Measurements from ENCODE around the gene EML4.

EML4 gene

GRCh38 chr2:42328923-42329322 is 159.8 kb downstream of the EML4 start:
- H3K27ac ChIP-seq: no peak overlapping the region
- peaks cover 10 to 11% of the 10 kb centered on the region in 2 experiments for H3K4me1 ChIP-seq (ENCODE audit: control insufficient read depth in 1 of 2, insufficient read depth in 1 of 2, low read depth in 1 of 2, low read length in 1 of 2)
- H3K9me3 ChIP-seq: no peaks in the 10 kb centered on the region
- no peak for TF ChIP-seq CTCF (IDR thresholded peaks at IDR 0.05)
- H3K27me3 ChIP-seq: no peaks in the 10 kb centered on the region
- H3K4me3 ChIP-seq (ENCODE audit: low read depth in 1 of 2, low read length in 1 of 2): no peak overlapping the region
- H3K36me3 ChIP-seq: peaks cover 88% of the 10 kb centered on the region

GRCh38 chr2:42329736-42330135 is 160.6 kb downstream of the EML4 start:
- no peaks in the 10 kb centered on the region for H3K9me3 ChIP-seq
- H3K4me3 ChIP-seq (ENCODE audit: low read depth in 1 of 2, low read length in 1 of 2): no peak overlapping the region
- peak overlapping the region; percentile 7 for H3K27ac ChIP-seq
- TF ChIP-seq CTCF (IDR thresholded peaks at IDR 0.05): no peak
- H3K27me3 ChIP-seq: no peaks in the 10 kb centered on the region
- H3K4me1 ChIP-seq (ENCODE audit: control insufficient read depth in 1 of 2, insufficient read depth in 1 of 2, low read depth in 1 of 2, low read length in 1 of 2): peaks cover 5 to 6% of the 10 kb centered on the region in 2 experiments
- peaks cover 96% of the 10 kb centered on the region for H3K36me3 ChIP-seq

- no peak overlapping the region for H3K27ac ChIP-seq
- H3K4me3 ChIP-seq (ENCODE audit: low read depth in 1 of 2, low read length in 1 of 2): no peak overlapping the region
- no peaks in the 10 kb centered on the region for H3K9me3 ChIP-seq
- TF ChIP-seq CTCF (IDR thresholded peaks at IDR 0.05): no peak
- H3K4me1 ChIP-seq (ENCODE audit: control insufficient read depth in 1 of 2, insufficient read depth in 1 of 2, low read depth in 1 of 2, low read length in 1 of 2): no peaks in the 10 kb centered on the region
- H3K36me3 ChIP-seq: peaks cover 95% of the 10 kb centered on the region
- no peaks in the 10 kb centered on the region for H3K27me3 ChIP-seq
Observed at GRCh38 chr2:42331569-42332284, 162.6 kb downstream of the EML4 start.

- no peak overlapping the region for H3K27ac ChIP-seq
- TF ChIP-seq CTCF (IDR thresholded peaks at IDR 0.05): no peak
- no peaks in the 10 kb centered on the region for H3K4me1 ChIP-seq (ENCODE audit: control insufficient read depth in 1 of 2, insufficient read depth in 1 of 2, low read depth in 1 of 2, low read length in 1 of 2)
- H3K27me3 ChIP-seq: no peaks in the 10 kb centered on the region
- no peak overlapping the region for H3K4me3 ChIP-seq (ENCODE audit: low read depth in 1 of 2, low read length in 1 of 2)
- H3K36me3 ChIP-seq: peaks cover 94% of the 10 kb centered on the region
- no peaks in the 10 kb centered on the region for H3K9me3 ChIP-seq
Observed at GRCh38 chr2:42332575-42332974, 163.4 kb downstream of the EML4 start.

- TF ChIP-seq CTCF (IDR thresholded peaks at IDR 0.05): no peak
- Histone ChIP-seq H3K4me3 (ENCODE audit: low read depth in 1 of 2, low read length in 1 of 2) (no peak overlapping the region), H3K27me3 (no peaks in the 10 kb centered on the region), H3K4me1 (ENCODE audit: control insufficient read depth in 1 of 2, insufficient read depth in 1 of 2, low read depth in 1 of 2, low read length in 1 of 2) (no peaks in the 10 kb centered on the region), H3K27ac (no peak overlapping the region), H3K9me3 (no peaks in the 10 kb centered on the region), H3K36me3 (peaks cover 95% of the 10 kb centered on the region)
Observed at GRCh38 chr2:42333579-42333978, 164.4 kb downstream of the EML4 start.

All from neutrophil (primary cell).